SKM-1 (cell line): ENCODE data around the gene CD59.
"Not testable (repeated sequence)": the region's sequence is repeated elsewhere in the genome, so short reads cannot be mapped to it uniquely, and the experiment has no call there.

Experiments used
- DNase-seq: peaks from one replicate; lab custom pipeline; 2025; ENCODE audit not compliant: unreplicated experiment; lab: John Stamatoyannopoulos, UW

The CD59 gene

DNA sequence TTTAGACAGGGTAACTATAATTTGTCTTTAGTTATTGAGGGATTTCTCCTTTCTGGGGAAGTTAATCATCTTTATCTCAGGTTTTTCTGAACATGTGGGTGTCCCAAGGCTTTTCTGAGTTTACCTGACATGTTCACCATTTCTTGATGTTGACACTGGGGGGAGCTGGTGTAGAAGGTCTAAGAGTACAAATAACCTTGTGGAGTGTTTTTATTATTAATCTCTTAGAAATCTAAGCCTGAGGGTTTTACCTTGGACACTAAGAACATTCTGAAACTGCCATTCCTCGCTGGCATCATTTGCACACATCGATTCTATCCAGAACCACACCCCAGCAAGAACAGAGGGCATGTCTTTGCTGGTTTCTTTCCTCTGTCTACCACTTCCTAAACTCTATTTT is 20.0 kb downstream of the CD59 start:
- DNase-seq = no peak

DNA sequence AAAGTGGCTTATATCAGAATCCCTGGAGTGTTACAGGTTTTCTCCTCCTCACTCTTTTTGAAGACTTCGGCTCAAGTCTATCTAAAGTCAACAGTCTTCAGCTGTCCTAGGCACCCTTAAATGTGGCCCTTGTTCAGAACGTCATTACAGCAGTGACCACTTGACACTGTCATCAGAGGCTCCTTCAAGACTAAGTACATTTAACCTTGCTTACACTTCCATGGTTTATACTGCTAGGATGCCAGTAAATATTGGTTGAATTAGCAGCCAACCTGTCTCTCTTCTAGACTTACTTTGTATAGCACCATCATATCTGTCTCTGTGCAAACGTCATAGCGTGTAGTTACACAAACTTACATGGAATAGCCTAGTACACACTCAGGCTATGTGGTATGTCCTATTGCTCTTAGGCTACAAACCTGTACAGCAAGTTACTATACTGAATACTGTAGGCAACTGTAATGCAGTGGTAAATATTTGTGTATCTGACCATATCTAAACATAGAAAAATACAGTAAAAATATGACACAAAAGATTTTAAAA is 22.3 kb downstream of the CD59 start:
- DNase-seq = no peak

DNA sequence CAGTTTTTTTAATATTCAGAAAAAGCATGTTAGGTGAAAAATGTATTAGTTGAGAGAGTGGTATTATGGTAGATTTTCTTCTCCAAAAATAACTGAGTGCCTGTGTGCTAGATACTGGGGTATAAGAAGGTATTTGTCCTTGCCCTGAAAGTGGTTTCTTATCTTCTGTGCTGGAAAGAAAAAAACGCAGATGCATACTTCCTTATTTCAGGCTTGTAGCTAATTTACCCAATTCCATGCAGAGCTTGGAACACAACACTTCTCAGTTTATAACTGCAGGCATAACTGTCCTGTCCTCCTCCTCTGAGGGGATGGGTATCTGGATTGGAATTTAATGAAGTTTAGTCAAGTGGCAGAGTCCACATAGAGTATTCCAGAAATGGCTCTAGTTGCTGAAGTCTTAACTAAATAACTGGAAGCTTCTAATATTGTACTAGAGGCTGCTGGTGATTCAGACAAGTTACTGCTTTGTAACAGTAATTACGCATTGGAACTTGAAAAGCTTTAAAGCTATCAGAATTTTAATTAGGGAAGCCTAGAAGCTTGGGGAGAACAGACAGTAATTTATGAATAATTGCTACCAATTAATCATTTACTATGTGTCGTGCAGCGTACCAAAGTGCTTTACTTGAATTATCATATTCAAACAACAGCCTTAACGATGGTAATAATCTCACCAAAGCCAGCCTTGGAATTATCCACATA is 22.9 kb downstream of the CD59 start:
- no peak for DNase-seq

DNA sequence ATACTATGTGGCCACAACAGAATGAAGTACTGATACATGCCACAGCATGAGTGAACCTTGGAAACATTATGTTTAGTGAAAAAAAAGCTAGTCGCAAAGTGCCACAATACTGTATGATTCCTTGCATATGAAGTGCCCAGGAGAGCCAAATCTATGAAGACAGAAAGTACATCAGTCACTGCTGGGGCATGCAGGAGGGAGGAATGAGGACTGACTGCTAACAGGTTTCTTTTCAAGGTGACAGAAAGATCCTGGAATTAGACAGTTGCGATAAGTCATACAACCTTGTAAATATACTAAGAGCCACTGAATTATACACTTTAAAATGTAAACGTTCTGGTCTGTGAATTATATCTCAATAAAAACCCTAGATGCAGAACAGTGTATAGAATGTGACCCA is 23.8 kb downstream of the CD59 start:
- no peak for DNase-seq

DNA sequence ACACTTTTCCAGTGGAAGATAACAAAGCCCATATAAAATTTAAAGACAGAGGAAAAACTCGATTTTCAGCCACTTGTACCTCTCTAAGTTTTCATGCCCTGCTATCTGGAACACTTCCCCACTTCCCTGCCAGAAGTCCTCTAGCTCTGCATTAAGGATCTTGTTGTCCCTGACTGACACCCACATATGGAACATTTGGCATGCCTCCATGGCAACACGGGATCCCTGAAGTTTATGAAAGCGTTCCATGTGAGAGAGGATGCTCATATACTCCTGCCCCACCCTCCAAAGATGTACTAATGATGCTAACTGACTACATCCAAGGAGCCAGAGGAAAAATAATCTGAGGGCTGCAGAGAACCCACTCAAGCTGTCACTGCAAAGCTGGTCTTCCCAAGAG is 26.8 kb downstream of the CD59 start:
- DNase-seq = no peak

- DNase-seq = no peak
These were observed 27.2 kb downstream of the CD59 start for GRCh38 chr11:33708985-33709384.

GRCh38 chr11:33707831-33708230 is 28.4 kb downstream of the CD59 start:
- not testable (repeated sequence) for DNase-seq

GRCh38 chr11:33706966-33707365 is 29.3 kb downstream of the CD59 start:
- no peak for DNase-seq

DNA sequence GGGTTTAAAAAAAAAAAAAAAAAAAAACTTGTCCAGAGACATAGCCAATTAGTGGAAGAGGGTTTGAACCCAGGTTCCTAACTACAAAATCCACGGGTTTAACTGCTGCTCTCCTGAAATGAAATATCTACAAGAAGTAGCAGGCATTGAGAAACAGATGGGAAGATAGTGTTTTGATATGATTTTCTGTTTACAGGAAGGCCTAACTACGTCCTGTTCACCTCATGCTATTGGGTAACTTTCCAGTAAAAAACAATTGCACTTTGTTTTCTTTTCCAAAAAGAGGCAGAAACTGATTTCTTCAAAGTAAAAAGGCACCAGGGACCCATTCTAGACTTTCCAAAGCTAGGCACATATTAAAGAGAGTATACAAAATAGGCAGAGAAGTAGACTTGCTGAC is 29.7 kb downstream of the CD59 start:
- no peak for DNase-seq

GRCh38 chr11:33704240-33705002 is 31.8 kb downstream of the CD59 start:
- DNase-seq = no peak

DNA sequence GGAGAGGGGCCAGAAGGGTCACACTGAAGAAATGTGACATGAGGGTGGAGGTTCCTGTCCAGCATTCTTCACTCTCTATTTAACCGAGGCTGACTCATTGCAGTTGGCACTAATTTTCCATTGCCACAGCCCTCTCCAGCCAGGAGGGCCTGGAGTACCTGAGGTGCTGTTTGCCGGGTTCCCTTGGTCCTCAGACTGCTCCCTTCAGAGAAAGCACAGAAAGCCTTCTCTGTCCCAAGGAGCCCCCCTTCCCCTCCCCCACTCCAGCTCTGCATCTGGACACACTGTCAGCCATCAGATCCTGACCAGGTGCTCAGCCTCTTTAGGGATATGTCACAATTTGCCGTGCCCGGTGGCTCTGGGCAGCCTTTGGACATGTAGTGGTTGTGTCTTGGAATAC is 32.4 kb downstream of the CD59 start:
- DNase-seq = no peak

- no peak for DNase-seq
These were observed 33.0 kb downstream of the CD59 start for GRCh38 chr11:33703234-33703633.

- DNase-seq = no peak
These were observed 34.7 kb downstream of the CD59 start for GRCh38 chr11:33701302-33702230.

DNA sequence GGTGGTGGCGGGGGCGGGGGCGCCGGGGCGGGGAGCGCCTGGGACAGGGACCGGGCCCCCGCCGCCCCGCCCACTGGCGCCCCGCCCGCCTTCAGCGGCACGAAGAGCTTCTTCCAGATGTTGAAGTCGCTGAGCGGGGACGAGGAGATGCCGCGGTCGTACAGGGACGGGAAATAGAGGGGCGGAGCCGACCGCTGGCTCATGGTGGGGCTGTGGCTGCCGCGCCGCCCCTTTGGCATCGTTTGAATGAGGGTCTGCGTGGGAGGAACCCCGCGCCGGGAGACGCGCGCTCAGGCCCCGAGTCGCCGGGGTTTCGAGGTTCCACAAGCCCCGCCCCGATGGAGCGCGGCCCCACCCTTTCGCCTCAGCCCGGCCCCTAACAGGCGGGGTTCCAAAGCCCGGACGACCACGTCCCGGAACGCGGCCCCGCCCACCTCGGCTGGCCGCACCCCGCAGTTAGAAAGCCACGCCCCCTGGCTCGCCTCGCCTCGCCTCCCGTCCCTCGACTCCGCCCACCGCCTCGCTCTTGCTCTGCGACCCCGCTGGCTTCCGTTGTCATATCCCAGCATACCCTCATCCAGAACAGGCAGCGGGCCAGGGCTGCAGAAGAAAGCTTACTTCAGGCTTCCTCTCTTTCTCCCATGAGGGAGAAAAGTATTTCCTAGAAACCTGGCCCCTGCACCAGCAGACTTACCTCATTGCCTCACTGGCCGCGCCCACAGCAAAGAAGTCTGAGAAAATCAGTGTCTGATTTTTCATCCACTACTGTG is 35.5 kb downstream of the CD59 start, which contains the start of gene C11orf91:
TSS of gene C11orf91 (minus strand) at position 325 of the 770 bp plus-strand sequence. CDS start at position 239, 86 bp downstream.
- peak; percentile 79 for DNase-seq

DNA sequence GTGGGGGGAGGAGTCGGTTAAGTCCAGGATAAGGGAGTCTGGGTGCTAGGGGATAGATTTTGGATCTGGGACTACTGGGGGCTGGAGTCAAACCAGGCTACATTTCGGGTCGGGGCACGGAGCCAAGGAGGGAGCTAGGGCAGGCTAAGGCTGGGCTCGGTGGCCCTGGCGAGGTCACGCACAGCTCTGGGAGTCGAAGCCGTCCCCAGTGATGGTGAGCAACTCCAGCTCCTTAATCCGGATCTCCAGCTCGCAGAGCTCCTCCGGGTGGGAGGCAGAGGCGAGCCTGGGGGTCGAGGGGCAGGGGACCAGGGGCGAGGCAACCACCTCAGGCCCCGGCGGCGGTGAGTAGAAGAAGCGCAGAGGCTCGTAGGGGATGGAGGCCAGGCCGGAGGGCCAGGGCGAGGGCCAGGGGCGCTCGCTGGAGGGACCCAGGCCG is 36.1 kb downstream of the CD59 start:
- DNase-seq = no peak

GRCh38 chr11:33699515-33700062 is 36.6 kb downstream of the CD59 start:
- no peak for DNase-seq

DNA sequence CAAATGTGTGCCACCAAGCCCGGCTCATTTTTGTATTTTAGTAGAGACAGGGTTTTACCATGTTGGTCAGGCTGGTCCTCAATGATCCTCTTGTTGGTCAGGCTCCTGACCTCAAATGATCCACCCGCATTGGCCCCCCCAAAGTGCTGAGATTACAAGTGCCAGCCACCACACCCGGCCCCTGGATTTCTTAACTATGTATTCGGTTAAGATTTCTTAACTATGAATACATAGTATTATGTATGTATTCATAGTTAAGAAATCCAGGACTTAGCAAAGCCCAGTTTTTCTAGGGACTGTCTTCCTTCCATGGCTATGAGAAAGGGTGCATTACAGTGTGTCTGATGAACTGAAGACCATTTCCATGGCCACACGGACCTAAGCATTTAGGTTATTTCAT is 37.3 kb downstream of the CD59 start:
- DNase-seq = no peak

GRCh38 chr11:33697997-33698396 is 38.2 kb downstream of the CD59 start:
- no peak for DNase-seq

GRCh38 chr11:33696931-33697638 is 39.1 kb downstream of the CD59 start:
- no peak for DNase-seq
